ENCODE results near the gene HTR3E.
"Not testable (repeated sequence)": the region's sequence is repeated elsewhere in the genome, so short reads cannot be mapped to it uniquely, and the experiment has no call there.

Gene HTR3E

GRCh38 chr3:184096811-184097383 is at the start of gene HTR3E:
TSS of gene HTR3E (plus strand) at chr3:184097064. CDS start at chr3:184097530, 466 bp downstream.
- DNase-seq (ENCODE audit: low spot score) = no peak

GRCh38 chr3:184050217-184050847 is 46.5 kb upstream of the HTR3E start:
- no peak for DNase-seq (ENCODE audit: low spot score)

- DNase-seq (ENCODE audit: low spot score) = no peak
Observed at GRCh38 chr3:184052767-184053166, 44.1 kb upstream of the HTR3E start, which contains the start of gene HTR3C. TSS of gene HTR3C (plus strand) at chr3:184053047. CDS start at chr3:184053081, 34 bp downstream.

DNA sequence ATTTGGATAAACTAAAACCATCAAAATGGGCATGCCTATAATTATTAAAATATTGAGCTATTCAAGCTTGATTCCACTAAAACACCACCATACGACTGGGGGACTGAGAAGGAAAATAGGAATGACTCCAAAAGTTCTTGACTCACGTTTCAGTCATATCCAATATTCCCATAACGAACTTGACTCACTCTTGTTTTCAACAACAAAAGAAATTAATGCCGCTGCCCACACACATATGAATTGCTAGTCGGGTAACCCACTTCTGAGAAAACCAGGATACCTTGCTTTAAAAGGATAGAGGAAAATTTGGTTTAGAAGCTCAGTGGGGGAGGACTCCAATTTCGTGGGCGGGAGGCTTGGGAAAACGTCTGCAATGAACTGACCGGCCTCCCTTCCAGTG is 38.8 kb upstream of the HTR3E start:
- no peak for DNase-seq (ENCODE audit: low spot score)

DNA sequence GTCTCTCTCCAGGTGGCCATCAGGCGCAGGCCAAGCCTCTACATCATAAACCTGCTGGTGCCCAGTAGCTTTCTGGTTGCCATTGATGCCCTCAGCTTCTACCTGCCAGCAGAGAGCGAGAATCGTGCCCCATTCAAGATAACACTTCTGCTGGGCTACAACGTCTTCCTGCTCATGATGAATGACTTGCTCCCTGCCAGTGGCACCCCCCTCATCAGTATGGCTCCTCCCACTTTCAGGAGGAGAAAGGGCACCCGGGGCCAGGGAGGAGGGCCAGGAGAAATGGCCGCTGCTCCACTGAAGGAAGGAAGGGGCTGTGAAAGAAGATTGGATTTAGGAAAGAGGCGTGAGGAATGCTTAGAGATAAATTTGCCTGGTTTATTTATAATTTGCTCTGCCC is 37.4 kb upstream of the HTR3E start:
- DNase-seq (ENCODE audit: low spot score) = no peak

DNA sequence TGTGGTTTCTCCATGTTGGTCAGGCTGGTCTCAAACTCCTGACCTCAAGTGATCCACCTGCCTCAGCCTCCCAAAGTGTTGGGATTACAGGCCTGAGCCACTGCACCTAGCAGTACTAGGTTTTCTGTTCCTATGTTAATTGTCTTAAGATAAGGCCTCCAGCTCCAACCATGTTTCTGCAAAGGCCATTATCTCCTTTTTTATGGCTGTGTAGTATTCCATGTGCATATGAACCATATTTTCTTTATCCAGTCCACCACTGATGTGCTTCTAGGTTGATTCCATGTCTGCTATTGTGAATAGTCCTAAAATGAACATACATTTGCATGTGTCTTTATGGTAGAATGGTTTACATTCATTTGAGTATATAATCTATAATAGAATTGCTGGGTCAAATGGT is 34.2 kb upstream of the HTR3E start:
- DNase-seq (ENCODE audit: low spot score) = no peak

- DNase-seq (ENCODE audit: low spot score) = no peak
Observed at GRCh38 chr3:184066211-184066610, 30.7 kb upstream of the HTR3E start.

DNA sequence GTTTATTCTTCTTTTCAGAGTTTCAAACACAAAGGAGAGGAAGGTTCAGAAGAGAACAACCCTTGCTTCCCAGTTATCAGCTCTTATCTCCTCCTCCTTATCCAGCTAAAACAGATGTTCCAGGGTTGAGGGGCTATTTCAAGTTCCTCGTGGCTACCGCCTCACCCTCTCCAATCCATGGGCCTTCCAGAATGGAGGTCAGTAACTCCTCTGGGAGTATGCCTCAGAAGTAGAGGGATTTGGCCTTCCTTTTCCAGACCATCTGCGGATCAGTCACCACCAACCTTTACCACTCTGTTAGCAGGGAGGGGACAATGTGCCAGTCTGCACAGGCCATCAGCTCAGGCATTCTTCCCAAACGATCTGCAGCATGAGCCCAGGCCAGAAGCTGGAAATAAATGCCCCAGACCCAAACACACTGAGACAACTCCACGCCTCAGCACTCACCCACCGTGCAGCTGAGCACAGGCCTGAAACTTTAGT is 29.2 kb upstream of the HTR3E start:
- DNase-seq (ENCODE audit: low spot score) = no peak

GRCh38 chr3:184068344-184068743 is 28.5 kb upstream of the HTR3E start:
- DNase-seq (ENCODE audit: low spot score) = no peak

DNA sequence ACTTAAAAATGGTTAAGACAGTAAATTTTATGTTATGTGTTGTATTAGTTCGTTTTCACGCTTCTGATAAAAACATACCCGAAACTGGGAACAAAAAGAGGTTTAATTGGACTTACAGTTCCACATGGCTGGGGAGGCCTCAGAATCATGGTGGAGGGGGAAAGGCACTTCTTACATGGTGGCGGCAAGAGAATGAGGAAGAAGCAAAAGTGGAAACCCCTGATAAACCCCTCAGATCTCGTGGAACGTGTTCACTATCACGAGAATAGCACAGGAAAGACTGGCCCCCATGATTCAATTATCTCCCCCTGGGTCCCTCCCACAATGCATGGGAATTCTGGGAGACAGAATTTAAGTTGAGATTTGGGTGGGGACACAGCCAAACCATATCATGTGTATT is 25.7 kb upstream of the HTR3E start:
- not testable (repeated sequence) for DNase-seq (ENCODE audit: low spot score)

DNA sequence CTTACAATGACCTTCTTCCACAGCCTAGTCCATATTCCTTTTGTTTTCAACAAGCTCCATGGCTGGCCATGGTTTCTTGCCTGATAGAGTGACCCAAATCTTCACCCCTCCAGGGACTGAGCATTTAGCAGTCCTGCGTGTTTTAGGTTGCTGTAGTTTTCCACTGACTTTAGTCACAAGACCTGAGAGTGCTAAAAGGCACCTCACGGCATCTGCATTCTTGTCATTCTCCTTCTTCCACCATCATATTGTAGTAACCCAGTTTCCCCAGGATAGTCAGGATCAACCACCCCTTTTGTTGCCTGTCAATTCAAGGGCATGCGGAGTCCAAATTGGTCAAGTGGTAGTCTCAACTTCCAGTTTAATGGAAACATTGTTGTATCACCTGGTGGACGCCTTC is 23.2 kb upstream of the HTR3E start:
- DNase-seq (ENCODE audit: low spot score) = no peak

DNA sequence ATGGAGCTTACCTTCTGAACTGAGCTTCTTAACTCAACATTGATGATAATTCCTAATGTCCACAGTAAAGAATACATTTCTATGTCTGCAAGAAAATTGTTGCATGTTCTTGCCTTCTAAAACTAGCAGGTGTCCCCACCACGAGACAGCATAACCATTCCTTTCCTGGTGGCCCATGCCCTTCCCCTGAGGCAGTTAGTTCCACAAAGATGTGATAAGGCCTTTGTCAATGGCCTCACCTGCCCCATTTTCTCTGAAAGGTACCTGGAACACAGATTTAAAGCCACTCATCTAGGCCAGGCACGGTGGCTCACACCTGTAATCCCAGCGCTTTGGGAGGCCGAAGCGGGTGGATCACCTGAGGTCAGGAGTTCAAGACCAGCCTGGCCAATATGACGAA is 21.0 kb upstream of the HTR3E start:
- no peak for DNase-seq (ENCODE audit: low spot score)

- no peak for DNase-seq (ENCODE audit: low spot score)
Observed at GRCh38 chr3:184077881-184078280, 19.0 kb upstream of the HTR3E start.

- no peak for DNase-seq (ENCODE audit: low spot score)
Observed at GRCh38 chr3:184078851-184079250, 18.0 kb upstream of the HTR3E start.

GRCh38 chr3:184081116-184081830 is 15.6 kb upstream of the HTR3E start:
- DNase-seq (ENCODE audit: low spot score) = no peak

DNA sequence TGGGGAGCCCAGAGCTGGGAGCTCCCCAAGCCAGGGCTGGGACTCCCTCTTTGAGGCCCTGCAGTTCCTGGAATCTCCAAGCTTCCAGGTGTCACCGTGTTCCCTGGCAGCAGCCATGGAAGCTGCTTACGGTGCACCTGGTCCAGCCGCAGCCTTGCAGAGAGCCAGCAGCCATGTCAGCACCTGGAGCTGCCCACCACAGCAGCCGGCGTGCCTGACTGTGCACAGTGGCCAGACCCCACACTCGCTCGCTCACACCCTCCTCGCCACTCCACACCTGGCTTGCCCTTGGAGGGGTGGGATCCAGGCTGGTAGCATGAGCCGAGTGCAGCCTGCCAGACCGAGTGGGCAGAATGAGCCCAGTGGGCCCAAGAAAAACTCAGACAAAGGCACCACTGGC is 14.8 kb upstream of the HTR3E start:
- no peak for DNase-seq (ENCODE audit: low spot score)

DNA sequence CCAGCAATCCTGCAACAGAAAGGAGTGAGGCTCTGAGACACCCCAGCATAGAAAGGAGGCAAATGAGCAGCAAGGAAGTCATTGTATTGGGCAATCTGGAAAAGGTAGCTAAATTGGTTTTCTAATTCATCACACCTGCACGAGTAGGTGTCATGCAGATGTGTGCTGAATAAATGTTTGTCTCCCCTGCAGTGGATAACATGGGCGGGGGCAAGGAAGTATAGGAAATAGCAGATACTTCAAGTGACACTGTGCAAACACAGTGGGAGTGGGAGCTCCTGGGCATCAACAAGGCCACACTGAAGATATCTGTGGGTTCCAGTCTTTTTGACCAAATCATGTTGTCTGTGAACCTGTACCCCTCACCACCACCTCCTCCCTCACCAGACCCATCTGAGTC is 14.4 kb upstream of the HTR3E start:
- DNase-seq (ENCODE audit: low spot score) = no peak

DNA sequence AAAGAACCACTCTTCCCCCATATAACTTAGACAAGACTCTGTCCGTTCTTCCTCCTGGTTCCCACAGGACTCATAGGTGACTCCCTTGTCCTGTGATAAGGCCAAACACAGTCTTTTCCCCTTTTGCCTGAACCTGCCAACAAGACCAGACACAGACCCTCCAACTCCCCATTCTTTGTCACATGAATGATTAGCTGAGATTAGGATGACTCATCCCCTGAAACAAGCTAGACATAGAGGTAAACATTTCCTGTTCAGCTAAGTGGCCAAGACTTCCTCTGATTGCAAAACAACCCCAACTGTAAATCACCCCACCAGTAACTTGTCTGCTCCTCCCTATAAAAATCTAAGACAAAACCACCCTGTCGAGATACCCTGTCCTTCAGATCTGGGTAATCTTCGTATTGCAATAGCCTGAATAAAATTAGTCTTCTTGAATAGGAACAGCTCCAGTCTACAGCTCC is 11.4 kb upstream of the HTR3E start:
- DNase-seq (ENCODE audit: low spot score) = no peak

- no peak for DNase-seq (ENCODE audit: low spot score)
Observed at GRCh38 chr3:184092199-184092598, 4.7 kb upstream of the HTR3E start.

- no peak for DNase-seq (ENCODE audit: low spot score)
Observed at GRCh38 chr3:184097556-184097955, 692 bp downstream of the HTR3E start.

GRCh38 chr3:184099806-184100686 is 3.2 kb downstream of the HTR3E start:
- DNase-seq (ENCODE audit: low spot score) = no peak

DNA sequence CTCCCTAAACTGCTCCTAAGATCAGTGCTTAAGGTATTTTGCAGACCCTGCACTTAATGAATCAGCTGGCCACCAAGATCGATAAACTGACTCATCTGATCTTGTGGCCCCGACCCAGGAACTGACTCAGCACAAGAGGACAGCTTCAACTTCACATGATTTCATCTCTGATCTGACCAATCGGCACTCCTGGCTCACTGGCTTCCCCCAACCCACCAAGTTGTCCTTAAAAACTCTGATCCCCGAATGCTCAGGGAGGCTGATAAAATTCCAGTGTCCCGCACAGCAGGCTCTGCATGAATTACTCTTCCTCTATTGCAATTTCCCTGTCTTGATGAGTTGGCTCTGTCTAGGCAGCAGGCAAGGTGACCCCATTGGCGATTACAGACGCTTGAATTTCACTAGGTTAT is 13.5 kb downstream of the HTR3E start:
- no peak for DNase-seq (ENCODE audit: low spot score)
